GM21717 (cell line): ENCODE measurements around the gene PSKH1.
"Not testable (repeated sequence)": the region's sequence is repeated elsewhere in the genome, so short reads cannot be mapped to it uniquely, and the experiment has no call there.

Experiments used
- ATAC-seq: cut with Tn5 transposase; IDR thresholded peaks from one replicate; pipeline ENCODE4 v1.9.1; 2021; ENCODE audit warnings: mild to moderate bottlenecking, moderate library complexity; ENCODE audit not compliant: unreplicated experiment

The PSKH1 gene

DNA sequence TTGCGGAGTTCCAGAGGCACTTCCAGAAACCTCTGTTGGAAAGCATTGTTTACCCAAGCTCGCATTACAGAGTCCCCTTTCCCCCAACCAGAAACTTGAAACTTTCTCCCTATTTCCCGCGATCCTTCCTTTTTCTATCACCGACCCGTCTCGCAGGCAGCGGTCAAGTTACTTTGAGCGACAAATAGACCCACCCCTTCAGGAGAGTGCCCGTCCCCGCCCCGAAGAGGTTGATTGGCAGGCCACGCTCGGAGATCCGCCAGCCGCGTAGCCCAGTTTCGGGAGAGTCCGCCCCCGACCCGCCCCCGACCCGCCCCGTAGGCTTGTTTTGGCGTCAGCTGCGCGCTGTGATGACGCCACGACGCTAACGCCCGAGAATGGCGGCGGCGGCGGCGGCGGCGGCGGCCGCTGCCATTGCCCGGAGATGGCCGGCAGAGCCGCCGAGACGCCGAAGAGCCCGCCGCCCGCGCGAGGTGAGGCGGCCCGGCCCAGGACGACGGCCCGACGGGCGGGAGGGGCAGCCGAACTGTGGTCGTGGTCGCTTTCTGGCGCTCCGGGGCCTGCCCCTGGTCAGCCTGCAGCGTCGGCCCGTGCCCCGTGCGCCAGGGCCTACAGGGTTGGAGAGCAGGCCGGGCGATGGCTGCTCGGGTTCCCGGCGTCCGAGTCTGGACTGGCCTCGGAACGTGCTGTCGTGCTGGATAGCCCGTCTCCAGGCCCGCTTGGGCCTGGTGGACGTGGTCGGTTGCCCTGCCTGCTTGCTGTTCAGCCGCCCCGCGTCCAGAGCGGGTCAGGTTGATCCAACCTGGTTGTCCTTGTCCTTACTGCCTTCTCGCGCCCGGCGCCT lies at the start of gene PSKH1:
TSS of gene PSKH1 (plus strand) at position 356 of the 844 bp plus-strand sequence. CDS start 15,496 bp downstream, outside the sequence.
- ATAC-seq, result peak; percentile 88

DNA sequence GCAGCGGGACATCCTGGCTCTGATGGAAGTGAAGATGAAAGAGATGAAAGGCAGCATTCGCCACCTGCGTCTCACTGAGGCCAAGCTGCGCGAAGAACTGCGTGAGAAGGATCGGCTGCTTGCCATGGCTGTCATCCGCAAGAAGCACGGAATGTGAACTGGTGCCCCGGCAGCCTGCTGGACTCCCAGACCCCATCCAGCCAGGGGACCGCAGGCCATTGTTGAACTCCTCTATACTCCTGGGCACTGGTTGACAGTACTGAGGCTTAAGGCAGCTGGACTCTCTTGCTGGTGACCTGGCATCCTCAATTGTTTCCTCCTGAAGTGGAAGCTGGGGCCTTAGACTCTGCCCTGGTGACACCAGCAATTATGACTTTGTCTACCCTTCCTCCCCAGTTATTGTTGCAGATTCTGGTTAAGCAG lies 49.7 kb upstream of the PSKH1 start:
- no peak for ATAC-seq

DNA sequence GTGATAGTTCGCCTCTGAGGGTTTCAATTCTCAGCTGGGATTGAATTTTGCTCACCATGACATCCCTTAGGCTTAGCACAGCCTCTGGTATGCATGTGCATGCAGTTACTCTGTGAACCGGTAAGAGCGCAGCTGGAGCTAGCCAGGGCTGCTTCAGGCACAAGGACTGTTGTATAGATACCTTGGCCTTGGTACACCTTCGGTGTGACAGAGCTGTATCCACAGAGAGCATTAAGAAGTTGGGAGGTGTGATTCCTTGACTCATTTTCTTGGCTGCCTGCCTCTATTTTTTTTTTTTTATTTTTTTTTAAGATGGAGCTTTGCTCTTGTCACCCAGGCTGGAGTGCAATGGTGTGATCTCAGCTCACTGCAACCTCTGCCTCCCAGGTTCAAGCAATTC lies 48.6 kb upstream of the PSKH1 start:
- no peak for ATAC-seq

DNA sequence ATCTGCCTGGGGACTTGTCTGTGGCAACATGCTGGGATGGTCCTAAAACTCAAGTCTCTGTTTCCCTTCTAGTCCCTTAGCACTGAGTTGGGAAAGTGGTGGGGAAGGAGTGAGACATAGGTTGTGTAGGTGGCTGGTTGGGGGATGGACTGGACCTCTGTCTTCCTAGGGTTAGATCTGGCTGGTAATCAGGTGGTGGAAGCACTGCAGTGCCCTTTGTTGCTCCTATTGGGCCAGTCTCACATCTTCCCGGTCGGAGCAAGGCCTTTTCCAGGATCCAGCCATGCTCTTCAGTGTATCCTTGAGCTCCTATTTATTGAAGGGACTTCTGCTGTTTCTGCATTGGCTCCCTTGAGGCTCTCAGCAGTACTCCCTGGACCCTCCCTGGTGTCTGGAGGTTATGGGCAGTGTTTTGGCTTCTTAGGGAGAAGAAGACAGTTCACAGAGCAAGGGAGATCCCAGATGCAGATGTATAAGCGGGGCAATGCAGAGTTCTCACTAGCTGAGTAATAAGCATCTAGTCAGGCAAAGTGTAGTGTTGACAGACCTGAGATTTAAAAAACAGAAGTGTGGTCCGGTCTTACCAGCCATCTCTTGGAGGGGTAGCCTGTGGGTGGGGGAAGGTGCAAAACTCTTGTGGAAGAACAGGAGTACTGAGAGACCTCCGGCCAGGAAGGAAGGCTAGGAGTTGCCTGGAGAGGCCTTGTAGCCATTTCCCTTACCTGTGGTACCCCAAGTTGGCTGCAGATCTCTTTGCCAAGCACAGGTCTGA lies 47.6 kb upstream of the PSKH1 start:
- no peak for ATAC-seq

DNA sequence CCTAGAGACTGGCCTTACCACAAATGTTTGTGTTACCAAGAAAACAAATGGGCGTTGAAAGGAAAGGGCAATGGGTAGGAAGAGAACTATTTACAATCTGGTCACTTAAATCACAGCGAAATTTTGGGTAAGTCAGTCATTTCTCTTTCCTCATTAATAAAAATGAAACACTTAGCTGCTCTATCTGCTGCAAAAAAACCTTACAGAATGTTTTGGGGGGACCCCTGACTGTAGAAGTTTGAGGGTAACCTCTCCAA lies 47.1 kb upstream of the PSKH1 start:
- ATAC-seq, result no peak

DNA sequence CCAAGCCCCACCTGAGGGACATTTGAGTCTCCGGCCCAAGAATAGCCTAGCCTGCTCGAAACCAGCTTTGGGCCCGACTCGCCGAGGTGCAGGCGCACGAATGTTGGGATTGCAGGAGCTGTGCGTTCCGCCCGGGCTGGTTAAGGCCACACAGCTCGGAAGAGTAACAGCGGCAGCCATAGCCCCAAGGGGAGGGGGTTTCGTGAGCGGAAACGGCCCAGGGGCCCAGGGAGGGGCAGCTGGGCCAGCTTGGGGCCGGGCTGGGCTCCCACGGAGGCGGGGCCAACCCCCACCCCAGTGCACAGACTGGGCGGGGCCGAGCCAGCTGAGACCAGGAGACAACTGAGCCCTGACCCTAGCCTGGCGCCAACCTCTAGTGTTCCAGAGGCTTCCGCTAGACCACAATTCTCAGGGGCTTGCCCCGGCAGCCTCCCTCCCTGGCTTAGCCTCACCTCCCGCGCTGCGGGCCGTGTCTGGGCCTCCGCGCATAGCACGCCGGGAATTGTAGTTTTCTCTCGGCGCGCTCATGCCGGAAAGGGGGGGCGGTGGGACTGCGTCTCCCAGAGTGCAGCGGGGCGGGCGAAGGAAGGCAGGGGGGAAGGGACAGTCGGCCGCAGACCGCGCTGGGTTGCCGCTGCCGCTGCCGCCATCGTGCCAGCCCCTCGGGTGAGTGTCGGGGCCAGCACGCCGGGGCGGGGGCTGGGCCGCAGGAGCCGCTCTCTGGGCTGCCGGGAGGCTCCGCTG lies 46.6 kb upstream of the PSKH1 start, which contains the start of gene NUTF2:
TSS of gene NUTF2 (plus strand) at position 614 of the 744 bp plus-strand sequence. CDS start 18,198 bp downstream, outside the sequence.
- peak; percentile 54 for ATAC-seq

DNA sequence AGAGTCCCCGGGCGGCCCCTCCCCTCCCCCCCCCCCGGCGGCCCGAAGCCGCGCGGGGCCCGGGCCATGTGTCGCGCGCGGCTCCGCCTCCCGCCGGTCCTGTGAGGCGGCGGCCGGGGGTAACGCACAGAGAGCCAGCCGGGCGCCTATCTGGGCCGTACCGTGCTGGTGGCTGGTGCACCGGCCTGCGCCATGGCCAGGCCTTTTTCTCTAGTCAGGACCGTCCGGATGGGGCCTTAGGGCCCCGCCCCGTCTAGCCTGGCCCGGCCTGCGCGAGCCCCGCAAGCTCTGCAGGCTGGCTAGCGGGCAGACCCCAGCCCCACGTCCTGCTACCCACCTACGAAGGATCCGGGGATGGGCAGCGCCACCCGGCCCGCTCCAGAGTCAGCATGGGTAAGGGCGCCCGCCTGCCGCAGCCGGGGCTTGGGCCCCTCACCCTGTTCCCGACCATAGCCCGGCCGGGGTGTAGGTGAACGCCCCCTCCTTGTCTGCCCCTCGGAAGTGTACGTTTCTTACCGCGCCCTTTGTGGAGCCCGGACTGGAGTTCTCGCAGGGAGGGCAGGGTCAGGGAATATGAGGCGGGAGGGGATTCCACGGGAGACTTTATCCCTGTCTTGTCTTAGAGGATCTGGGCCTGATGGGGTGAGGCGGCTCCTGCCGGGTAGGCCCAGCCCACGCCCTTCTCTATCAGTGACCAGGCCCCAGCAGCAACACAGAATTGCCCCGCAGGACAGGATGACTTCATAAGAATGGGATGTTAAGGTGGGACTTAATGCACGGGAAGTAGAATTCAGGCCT lies 45.8 kb upstream of the PSKH1 start, which contains the start of gene CENPT:
TSS of gene CENPT (minus strand) at position 630 of the 798 bp plus-strand sequence. CDS start 13,834 bp downstream, outside the sequence.
- peak; percentile 34 for ATAC-seq

DNA sequence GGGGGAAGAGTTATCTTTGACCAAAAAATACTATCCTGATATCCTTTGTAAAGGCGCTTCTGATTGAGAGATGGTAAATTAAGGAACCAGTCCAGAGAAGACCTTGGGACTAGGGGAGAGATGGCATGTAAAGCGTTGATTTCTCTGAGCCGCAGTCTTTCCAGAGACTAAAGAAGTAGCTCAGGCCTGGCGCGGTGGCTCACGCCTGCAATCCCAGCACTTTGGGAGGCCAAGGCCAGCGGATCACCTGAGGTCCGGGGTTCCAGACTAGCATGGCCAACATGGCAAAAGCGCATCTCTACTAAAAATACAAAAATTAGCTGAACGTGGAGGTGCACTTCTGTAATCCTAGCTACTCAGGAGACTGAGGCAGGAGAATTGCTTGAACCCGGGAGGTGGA lies 44.9 kb upstream of the PSKH1 start:
- no peak for ATAC-seq

DNA sequence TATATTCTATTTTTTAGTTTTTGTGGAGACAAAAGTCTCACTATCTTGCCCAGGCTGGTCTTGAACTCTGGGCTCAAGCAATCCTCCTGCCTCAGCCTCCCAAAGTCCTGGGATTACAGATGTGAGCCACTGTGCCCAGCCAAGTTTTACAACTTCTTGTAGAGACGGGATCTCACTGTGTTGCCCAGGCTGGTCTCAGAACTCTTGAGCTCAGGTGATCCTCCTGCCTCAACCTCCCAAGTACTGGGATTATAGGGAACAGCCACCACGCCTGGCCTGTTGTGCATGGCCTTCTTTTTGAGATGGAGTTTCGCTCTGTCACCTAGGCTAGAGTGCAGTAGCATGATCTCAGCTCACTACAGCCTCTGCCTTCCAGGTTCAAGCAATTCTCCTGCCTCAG lies 39.4 kb upstream of the PSKH1 start:
- ATAC-seq, result no peak

DNA sequence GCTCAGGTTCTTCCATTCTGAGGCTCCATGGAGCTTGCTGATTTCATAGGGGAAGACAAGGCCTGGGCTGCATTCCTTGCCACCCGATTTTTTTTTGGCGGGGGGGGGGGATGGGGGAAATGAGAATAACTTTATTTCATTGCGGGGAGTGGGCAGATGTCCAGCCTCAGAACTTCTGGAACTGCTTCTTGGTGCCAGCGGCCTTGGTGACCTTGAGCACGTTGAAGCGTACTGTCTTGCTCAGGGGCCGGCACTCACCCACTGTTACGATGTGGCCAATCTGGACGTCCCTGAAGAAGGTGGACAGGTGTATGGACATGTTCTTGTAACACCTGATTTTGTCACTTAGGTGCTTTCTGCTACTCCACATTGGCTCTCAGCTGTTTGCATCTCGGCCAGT lies 37.3 kb upstream of the PSKH1 start:
- no peak for ATAC-seq

DNA sequence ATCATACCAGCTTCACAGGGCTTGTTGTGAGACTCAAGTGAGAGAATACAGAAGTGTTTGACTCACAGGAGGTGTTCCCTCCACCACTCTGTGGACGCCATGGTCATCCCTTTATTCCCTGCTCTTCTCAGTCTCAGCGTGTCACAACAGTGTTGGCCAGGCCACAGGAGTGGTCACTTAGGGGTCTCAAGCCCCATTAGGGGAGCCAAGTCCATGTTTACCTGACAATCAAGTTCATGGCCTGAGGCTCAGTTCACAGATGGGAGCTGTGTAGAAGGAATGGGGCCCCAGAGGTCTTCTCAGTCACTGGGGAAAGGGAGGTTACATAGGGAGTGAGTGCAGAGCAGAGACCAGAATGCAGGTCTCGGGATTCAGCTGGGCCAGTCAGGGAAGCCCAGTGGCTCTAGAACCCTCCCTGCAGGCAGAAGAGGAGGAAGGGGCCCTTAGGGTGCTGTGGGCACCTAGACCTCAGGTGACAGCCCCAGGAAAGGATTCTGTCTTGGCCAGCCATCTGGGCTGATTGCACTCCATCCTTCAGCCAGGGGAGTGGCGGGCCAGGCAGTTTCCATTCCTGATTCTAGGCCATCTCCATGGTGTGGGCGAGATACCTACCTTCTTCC lies 36.0 kb upstream of the PSKH1 start:
- ATAC-seq, result no peak

DNA sequence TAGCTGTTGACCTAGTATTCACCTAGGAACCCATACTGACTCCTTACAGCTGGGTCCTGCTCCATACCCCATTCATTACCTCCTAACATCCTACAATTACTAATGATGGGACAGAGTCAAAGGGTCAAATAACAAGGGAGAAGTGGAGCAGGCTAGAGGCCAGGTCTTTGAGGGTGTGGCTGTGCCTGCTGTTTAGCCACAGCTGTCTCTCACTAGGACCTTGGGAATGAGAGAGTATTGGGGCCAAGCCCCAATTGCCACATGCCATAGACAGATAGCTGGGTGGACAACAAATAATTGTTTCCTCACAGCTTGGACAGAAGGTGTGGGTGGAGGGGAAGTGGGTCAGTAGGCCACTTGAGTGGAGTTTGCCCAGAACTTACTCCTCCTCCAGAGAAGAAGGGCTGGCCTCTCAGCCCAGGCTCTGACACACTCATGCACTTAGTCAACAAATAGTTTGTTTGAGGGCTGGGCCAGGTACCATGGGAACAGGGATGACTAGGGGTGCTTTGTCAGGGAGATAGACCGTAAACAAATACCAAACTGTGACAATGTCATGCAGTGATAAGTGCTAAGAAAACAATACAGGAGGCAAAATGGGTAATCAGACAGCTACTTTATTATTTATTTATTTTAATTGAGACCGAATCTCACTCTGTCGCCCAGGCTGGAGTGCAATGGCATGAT lies 35.4 kb upstream of the PSKH1 start:
- ATAC-seq, result no peak

DNA sequence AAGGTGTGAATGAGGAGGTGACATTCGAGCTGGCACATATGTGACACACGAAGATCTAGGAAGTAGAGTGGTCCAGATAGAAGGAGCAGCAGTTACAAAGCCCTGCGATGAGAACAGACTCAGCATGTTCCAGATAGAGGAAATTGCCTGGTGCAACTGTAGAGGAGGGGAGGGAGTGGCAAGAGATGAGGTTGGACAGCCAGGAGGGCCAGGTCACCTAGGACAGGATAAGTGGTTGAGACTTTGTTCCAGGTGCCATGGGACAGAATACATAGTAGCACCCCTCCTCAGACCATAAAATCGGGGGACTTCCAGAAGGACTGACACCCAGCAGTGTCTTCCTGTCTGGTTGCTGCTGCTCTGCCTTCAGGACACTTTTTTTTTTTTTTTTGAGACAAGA lies 34.6 kb upstream of the PSKH1 start:
- no peak for ATAC-seq

DNA sequence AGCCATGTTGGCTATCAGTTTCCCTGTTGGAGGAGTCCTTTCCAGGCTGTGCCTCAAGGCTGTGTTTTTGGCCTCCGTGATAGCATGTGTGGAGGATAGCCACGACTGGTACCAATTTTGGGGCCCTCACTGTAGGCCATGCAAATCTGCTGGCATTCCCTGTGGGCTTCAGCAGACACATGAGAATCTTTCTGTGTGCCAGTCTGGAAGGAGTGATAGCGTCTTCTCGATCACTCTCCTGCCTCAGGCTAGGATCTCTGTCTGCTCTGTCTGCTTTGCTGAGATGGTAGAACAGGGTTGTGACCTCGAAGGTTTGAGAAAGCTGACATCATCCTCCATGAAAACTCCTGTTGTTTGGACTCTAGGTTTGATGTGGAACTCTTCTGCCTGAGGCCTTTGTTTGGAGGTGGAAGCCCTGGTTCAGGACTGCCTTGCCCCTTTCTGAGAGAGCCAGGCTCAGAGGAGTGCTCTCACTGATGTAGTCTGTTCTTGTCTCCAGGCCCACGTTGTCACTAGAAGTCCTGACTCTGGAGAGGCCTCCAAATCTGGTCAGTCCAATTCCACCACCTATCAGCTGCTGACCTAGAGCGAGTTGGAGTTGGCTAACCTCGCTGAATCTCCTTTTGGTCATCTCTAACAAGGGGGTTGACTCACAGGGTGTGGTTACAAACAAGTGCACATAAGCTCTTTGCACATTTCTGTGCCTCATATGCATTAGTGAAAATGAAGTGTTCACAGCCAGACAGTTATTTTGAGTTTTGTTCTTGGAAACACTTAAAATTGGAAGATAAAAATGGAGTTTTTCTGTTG lies 32.3 kb upstream of the PSKH1 start:
- no peak for ATAC-seq

DNA sequence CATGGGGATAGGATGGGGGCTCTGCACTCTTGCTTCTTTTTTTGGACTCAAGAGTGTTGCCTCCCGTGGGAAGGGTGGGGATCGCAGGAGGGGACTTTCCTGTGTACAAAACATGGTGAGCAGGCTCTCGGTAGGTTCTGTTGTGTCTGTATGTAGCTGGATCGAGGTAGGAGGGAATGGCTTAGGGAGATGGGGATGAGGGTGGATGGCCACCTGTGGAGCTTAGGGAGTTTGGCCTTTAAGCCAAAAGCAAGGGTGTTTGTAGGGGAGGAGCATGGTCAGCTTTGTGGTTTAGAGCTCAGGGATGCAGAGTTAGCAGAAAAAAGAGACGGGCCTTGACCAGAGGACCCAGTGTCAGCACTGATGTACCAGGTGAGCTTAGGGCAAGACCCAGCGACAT lies 31.2 kb upstream of the PSKH1 start:
- ATAC-seq, result no peak

DNA sequence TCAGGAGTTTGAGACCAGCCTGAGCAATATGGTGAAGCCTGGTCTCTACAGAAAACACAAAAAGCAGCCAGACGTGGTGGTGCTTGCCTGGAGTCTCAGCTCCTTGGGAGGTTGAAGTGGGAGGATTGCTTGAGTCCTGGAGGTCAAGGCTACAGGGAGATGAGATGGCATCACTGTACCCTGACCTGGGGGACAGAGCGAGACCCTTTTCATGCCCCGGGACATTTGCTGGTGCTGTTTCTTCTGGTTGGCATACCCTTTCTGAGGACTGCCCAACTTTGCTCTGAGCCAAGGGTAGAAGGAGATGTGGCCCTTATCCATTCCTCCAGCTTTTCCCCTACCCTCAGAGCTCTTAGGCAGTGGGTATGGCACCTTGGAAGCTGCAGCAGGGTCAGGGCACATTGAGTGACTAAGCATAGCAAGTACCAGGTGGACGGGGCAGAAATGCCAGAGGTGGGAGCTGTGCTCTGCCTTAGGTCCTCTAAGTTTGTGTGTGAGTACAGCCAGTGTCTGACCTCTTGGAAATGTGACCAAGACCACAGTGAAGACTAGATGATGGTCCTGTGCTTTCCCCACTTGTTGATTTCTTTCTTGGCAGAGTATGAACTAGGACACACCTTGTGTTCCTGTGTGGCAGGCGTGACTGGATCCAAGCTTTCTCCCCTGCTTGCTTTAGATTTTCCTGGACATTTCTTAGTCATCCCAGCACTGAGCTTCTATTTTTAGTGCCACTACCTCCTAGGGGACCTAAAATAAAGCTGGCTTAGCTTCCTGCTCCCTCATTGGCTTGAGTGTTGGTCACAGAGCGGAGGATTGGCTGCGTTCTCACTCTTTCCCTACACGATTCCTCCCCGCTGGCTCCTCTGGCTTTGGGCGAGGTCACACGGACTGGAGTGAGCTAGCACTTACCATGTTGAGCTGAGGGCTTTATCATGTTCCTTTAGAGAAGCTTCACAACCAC lies 30.2 kb upstream of the PSKH1 start:
- ATAC-seq, result no peak

DNA sequence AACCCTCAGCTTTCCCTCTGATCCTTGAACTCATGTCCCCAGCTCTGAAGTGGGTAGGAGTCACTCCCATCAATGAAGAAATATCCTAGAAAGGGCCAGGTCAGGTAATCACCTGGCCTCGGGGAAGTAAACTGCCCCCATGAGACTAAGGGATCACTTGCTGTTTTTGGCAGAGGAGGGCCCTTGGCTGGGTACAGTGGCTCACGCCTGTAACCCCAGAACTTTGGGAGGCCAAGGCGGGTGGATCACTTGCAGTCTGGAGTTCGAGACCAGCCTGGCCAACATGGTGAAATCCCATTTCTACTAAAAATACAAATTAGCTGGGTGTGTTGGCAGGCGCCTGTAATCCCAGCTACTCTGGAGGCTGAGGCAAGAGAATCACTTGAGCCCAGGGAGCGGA lies 29.0 kb upstream of the PSKH1 start:
- ATAC-seq, result not testable (repeated sequence)

DNA sequence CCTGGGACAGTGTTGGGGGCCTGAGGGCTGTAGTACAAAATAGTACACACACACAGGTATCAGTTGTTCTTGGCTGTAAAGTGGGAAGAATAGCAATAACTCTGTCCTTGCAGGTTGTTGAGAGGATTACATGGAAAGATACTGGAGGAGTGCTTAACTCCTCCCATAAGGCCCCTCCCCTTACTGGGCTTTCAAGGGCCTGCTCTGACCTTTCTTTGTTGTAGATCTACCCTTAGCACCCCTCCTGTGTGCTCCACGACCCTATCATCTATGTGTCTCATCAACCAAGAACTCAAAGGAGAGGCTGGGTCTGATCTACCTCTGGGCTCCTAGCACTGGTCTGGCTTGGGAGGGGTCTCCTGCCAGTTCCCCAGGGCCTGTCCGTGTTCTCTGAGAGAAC lies 28.5 kb upstream of the PSKH1 start:
- ATAC-seq, result no peak
